Lung (tissue), 12 donors: ENCODE measurements around the gene PITPNB. TPM values are rescaled to one million over a fixed set of nuclear protein-coding genes. Genes with fewer than 3 reads are reported as not detected.

Experiments
- ATAC-seq: fragments of 200-7000 bp; cut with Tn5 transposase; one replicate; pipeline ENCODE4 v1.9.1; 2020; ENCODE audit warnings: moderate number of reproducible peaks; ENCODE audit not compliant: insufficient read depth, low FRiP score
- DNase-seq, 3 donors: peaks; one replicate each; pipeline ENCODE4 v3.0.0-alpha.2; 2013 to 2017
- H3K27ac ChIP-seq, 2 donors: one replicate each; pipeline ENCODE4 v1.5.1; 2013; ENCODE audit warnings: mild to moderate bottlenecking in 2 of 2, moderate library complexity in 2 of 2, control low read depth in 1 of 2, inconsistent platforms in 1 of 2, low read depth in 1 of 2, low read length in 1 of 2
- H3K27me3 ChIP-seq, 3 donors: one replicate each; pipeline ENCODE4 v1.5.1; 2013; ENCODE audit warnings: low read length in 2 of 3; ENCODE audit not compliant: control insufficient read depth in 3 of 3, insufficient read depth in 3 of 3
- H3K36me3 ChIP-seq, 4 donors: one replicate each; pipeline ENCODE4 v1.5.1; 2013; ENCODE audit warnings: low read length in 4 of 4, mild to moderate bottlenecking in 1 of 4, moderate library complexity in 1 of 4; ENCODE audit not compliant: control insufficient read depth in 4 of 4, insufficient read depth in 4 of 4
- H3K4me1 ChIP-seq, 5 donors: one replicate each; pipeline ENCODE4 v1.5.1; 2013; ENCODE audit warnings: low read length in 5 of 5, mild to moderate bottlenecking in 2 of 5, moderate library complexity in 1 of 5; ENCODE audit not compliant: control insufficient read depth in 5 of 5, insufficient read depth in 5 of 5
- H3K4me3 ChIP-seq: one replicate; pipeline ENCODE4 v1.5.1; 2013; ENCODE audit warnings: mild to moderate bottlenecking, control low read depth, moderate library complexity
- H3K9ac ChIP-seq, 2 donors: one replicate each; pipeline ENCODE4 v1.5.1; 2013; ENCODE audit warnings: low read length in 2 of 2, control low read depth in 1 of 2; ENCODE audit not compliant: insufficient read depth in 1 of 2
- H3K9me3 ChIP-seq, 4 donors: one replicate each; pipeline ENCODE4 v1.5.1; 2013; ENCODE audit warnings: low read length in 3 of 4, mild to moderate bottlenecking in 1 of 4, moderate library complexity in 1 of 4; ENCODE audit not compliant: control insufficient read depth in 4 of 4, insufficient read depth in 3 of 4
- CTCF ChIP-seq: IDR thresholded peaks from 2 replicates; pipeline ENCODE4 v1.5.1; 2012; ENCODE audit warnings: mild to moderate bottlenecking; ENCODE audit errors: control extremely low read depth, extremely low read depth
- WGBS, 2 donors: extraction: QIAGEN DNeasy Blood & Tissue Kit; methylation state at CpG; one replicate each; pipeline ENCODE4 v1.1.7; 2013; 5-methylcytosine and 5-hydroxymethylcytosine counted together
- polyA plus RNA-seq, 2 donors: library from polyadenylated mRNA; stranded (reverse); fragments of 200-250 nt; gene quantifications; one replicate each; pipeline ENCODE4 v1.2.1, GENCODE V29; 2013
- total RNA-seq, 2 donors: library from RNA; depleted of rRNA in 1 of 2; stranded (reverse); fragments of >200 nt in 1 of 2; gene quantifications; one replicate each; pipeline ENCODE4 v1.2.1, GENCODE V29; 2014 to 2021
- donor health status: control.
- donor health status: control.
- donor health status: Bipolar disorder and iron deficiency.
- donor health status: healthy.
- donor health status: DM: yes; HTN: yes; CAD: no.

The PITPNB gene
- total and polyA plus RNA-seq, 4 donors = 19.2 to 73.5 (median 37.5) TPM

- no peak for TF ChIP-seq CTCF
- ATAC-seq (no peak), DNase-seq (no peak)
- H3K27me3 ChIP-seq = no peaks in the 10 kb centered on the region
- 94 to 95% methylated on average over 5 of the region's 5 CpGs for WGBS, 2 donors
- H3K27ac ChIP-seq = no peak overlapping the region
- H3K4me1 ChIP-seq = peaks cover 0 to 2% (median 0%) of the 10 kb centered on the region in 5 donors
- no peak overlapping the region for H3K4me3 ChIP-seq
- H3K9me3 ChIP-seq = no peaks in the 10 kb centered on the region
- H3K9ac ChIP-seq = no peak overlapping the region
- H3K36me3 ChIP-seq = peaks cover 0 to 6% (median 0%) of the 10 kb centered on the region in 4 donors
Observed at GRCh38 chr22:27934069-27934468, 15.0 kb upstream of the PITPNB start.

- peaks cover 0 to 6% (median 0%) of the 10 kb centered on the region in 4 donors for H3K36me3 ChIP-seq
- no peaks in the 10 kb centered on the region for H3K9me3 ChIP-seq
- whole genome bisulfite sequencing, 2 donors = 88 to 95% methylated on average over 9 of the region's 9 CpGs
- H3K4me3 ChIP-seq = no peak overlapping the region
- TF ChIP-seq CTCF = no peak
- no peak overlapping the region for H3K27ac ChIP-seq
- ATAC-seq (no peak), DNase-seq (no peak)
- H3K9ac ChIP-seq = no peak overlapping the region
- peaks cover 0 to 2% (median 0%) of the 10 kb centered on the region in 5 donors for H3K4me1 ChIP-seq
- no peaks in the 10 kb centered on the region for H3K27me3 ChIP-seq
Observed at GRCh38 chr22:27933186-27933983, 14.3 kb upstream of the PITPNB start.

GRCh38 chr22:27930331-27931060 lies 11.4 kb upstream of the PITPNB start:
- Histone ChIP-seq H3K27ac (no peak overlapping the region), H3K4me3 (no peak overlapping the region), H3K36me3 (peaks cover 0 to under 1% (median 0%) of the 10 kb centered on the region in 4 donors), H3K4me1 (peaks cover 0 to 2% (median 0%) of the 10 kb centered on the region in 5 donors), H3K9me3 (peaks cover 0 to 3% (median 0%) of the 10 kb centered on the region in 4 donors), H3K27me3 (no peaks in the 10 kb centered on the region), H3K9ac (no peak overlapping the region)
- no peak for TF ChIP-seq CTCF
- 86 to 92% methylated on average over 3 of the region's 3 CpGs for WGBS, 2 donors
- DNase-seq = no peak
- ATAC-seq = no peak
